PC-3 (cell line): ENCODE measurements around the gene ZNF3.

Experiments used
- CTCF ChIP-seq: fragments of 300-600 bp; sonication (generic); conservative IDR thresholded peaks from 2 replicates; pipeline ENCODE4 v1.5.1; 2017; ENCODE audit warnings: antibody characterized with exemption, low read depth, mild to moderate bottlenecking, low read length
- EZH2 ChIP-seq: fragments of 300-600 bp; sonication (generic); IDR thresholded peaks from one replicate; pipeline ENCODE4 v1.6.1; 2017; ENCODE audit warnings: antibody characterized with exemption, mild to moderate bottlenecking, low read length; ENCODE audit not compliant: unreplicated experiment
- EZH2phosphoT487 ChIP-seq: fragments of 300-600 bp; sonication (generic); IDR thresholded peaks from 2 replicates; pipeline ENCODE4 v1.6.1; 2018; ENCODE audit warnings: mild to moderate bottlenecking, antibody characterized with exemption, low read length, borderline replicate concordance

GRCh38 chr7:100127866-100128636 lies 46.5 kb upstream of the ZNF3 start:
- no peak for TF ChIP-seq CTCF
- TF ChIP-seq EZH2phosphoT487, result no peak
- no peak for TF ChIP-seq EZH2
